Panc1 (cell line): ENCODE data around the gene CLEC4M. TPM values are rescaled to one million over a fixed set of nuclear protein-coding genes. Genes with fewer than 3 reads are reported as not detected.

Experiments used
- ATAC-seq: fragments of 200-7000 bp; cut with Tn5 transposase; 2 replicates; pipeline ENCODE4 v1.9.1; 2020; ENCODE audit warnings: mild to moderate bottlenecking, moderate library complexity
- BruUV-seq: library from RNA; stranded (reverse); fragments of 400-500 nt; replicated peaks from 2 replicates; lab custom pipeline; 2021; lab: Mats Ljungman, UMichigan
- CTCF ChIA-PET: fragments of 300-600 bp; sonication (Branson Sonifier 250); formaldehyde crosslinking; loops from one replicate; lab custom pipeline; 2022; ENCODE audit warnings: antibody characterized with exemption; lab: Charles Lee
- POLR2A ChIA-PET: fragments of 300-600 bp; sonication (Branson Sonifier 250); formaldehyde crosslinking; loops from one replicate; lab custom pipeline; 2022; ENCODE audit warnings: antibody characterized with exemption; lab: Charles Lee
- DNase-seq: peaks from one replicate; pipeline ENCODE4 v3.0.0-alpha.2; 2010; ENCODE audit warnings: low read depth, low spot score
- H3K27ac ChIP-seq: 2 replicates; pipeline ENCODE4 v1.5.1; 2011; ENCODE audit warnings: mild to moderate bottlenecking, low read length, inconsistent platforms
- H3K27me3 ChIP-seq: fragments of 200-500 bp; sonication (Bioruptor generic); 2 replicates; pipeline ENCODE4 v1.6.0; 2014; ENCODE audit warnings: low read length, inconsistent platforms; ENCODE audit not compliant: control insufficient read depth, insufficient read depth
- H3K36me3 ChIP-seq: fragments of 200-500 bp; sonication (Bioruptor generic); 2 replicates; pipeline ENCODE4 v1.5.1; 2014; ENCODE audit warnings: inconsistent platforms, mild to moderate bottlenecking, low read length, moderate library complexity; ENCODE audit not compliant: control insufficient read depth, insufficient read depth
- H3K4me1 ChIP-seq: 2 replicates; pipeline ENCODE4 v1.5.1; 2011; ENCODE audit warnings: inconsistent platforms, mild to moderate bottlenecking, low read length, moderate library complexity; ENCODE audit not compliant: control insufficient read depth, insufficient read depth
- H3K4me3 ChIP-seq, 2 experiments: 2 replicates each; pipeline ENCODE4 v1.5.1; 2011 to 2012; ENCODE audit warnings: low read depth in 2 of 2, low read length in 2 of 2, mild to moderate bottlenecking in 2 of 2, inconsistent platforms in 1 of 2, moderate library complexity in 1 of 2
- H3K9me3 ChIP-seq: fragments of 200-500 bp; sonication (Bioruptor generic); 2 replicates; pipeline ENCODE4 v1.5.1; 2014; ENCODE audit warnings: low read depth, mild to moderate bottlenecking, inconsistent platforms, low read length, moderate library complexity; ENCODE audit not compliant: control insufficient read depth, insufficient read depth
- POLR2AphosphoS5 ChIP-seq: IDR thresholded peaks from 2 replicates; pipeline ENCODE4 v1.6.1; 2012; ENCODE audit warnings: mild to moderate bottlenecking, low read depth, low read length, moderate library complexity
- SIN3A ChIP-seq: IDR thresholded peaks from 2 replicates; pipeline ENCODE4 v1.6.1; 2012; ENCODE audit warnings: low read depth, mild to moderate bottlenecking, low read length, moderate library complexity, borderline replicate concordance; ENCODE audit not compliant: insufficient read depth
- TCF7L2 ChIP-seq: IDR thresholded peaks from 2 replicates; pipeline ENCODE4 v1.6.1; 2011; ENCODE audit warnings: mild to moderate bottlenecking, low read depth, low read length, inconsistent platforms
- in situ Hi-C: cut with HindIII; loops from 2 replicates; pipeline ENCODE4 v1.10.0; 2016; ENCODE audit warnings: low sequenced_read_pairs, low pct_unique_long_range_greater_than_20kb
- intact Hi-C: fragments of 100-400 bp; cut with micrococcal nuclease; formaldehyde crosslinking; loops from one replicate; pipeline ENCODE4 v1.10.0; 2022; ENCODE audit not compliant: unreplicated experiment
- total RNA-seq: library from RNA; stranded (reverse); gene quantifications from one replicate; pipeline ENCODE4 v1.2.1, GENCODE V29; 2021; ENCODE audit not compliant: unreplicated experiment
- TF ChIP-seq, protein P1 (sequence below): fragments of 450-650 bp; IDR thresholded peaks from 2 replicates; pipeline ENCODE4 v1.5.1; 2017; ENCODE audit warnings: mild to moderate bottlenecking
- TF ChIP-seq, protein P2 (sequence below), 2 experiments: IDR thresholded peaks; 2 replicates each; pipeline ENCODE4 v1.6.1; 2011 to 2012; ENCODE audit warnings: low read depth in 2 of 2, control low read depth in 1 of 2, low read length in 1 of 2, mild to moderate bottlenecking in 1 of 2, moderate library complexity in 1 of 2; ENCODE audit not compliant: insufficient read depth in 1 of 2

Gene CLEC4M
- total RNA-seq, 1 experiment from 2014 or later = not detected

DNA sequence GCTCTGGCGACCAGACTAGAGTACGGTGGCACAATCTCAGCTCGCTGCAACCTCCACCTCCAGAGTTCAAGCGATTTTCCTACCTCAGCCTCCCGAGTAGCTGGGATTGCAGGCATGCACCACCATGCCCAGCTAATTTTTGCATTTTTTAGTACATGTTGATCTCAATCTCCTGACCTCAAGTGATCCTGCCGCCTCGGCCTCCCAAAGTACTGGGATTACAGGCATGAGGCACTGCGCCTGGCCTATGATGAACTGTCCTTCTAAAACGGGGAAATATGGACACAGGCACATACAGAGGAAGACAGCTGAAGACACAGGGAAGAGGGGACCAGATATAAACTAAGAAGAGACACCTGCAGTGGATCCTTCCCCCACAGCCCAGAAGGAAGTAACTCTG, 12.7 kb downstream of the CLEC4M start:
- H3K4me3 ChIP-seq = no peak overlapping the region
- ChIA-PET CTCF (no interaction called here), POLR2A (no interaction called here)
- H3K27ac ChIP-seq = no peak overlapping the region
- ATAC-seq = no peak
- intact Hi-C loops (no loop called here), in situ Hi-C loops (no loop called here)
- H3K9me3 ChIP-seq = no peaks in the 10 kb centered on the region
- BruUV-seq = no TSS peak
- TF ChIP-seq, protein P1, sequence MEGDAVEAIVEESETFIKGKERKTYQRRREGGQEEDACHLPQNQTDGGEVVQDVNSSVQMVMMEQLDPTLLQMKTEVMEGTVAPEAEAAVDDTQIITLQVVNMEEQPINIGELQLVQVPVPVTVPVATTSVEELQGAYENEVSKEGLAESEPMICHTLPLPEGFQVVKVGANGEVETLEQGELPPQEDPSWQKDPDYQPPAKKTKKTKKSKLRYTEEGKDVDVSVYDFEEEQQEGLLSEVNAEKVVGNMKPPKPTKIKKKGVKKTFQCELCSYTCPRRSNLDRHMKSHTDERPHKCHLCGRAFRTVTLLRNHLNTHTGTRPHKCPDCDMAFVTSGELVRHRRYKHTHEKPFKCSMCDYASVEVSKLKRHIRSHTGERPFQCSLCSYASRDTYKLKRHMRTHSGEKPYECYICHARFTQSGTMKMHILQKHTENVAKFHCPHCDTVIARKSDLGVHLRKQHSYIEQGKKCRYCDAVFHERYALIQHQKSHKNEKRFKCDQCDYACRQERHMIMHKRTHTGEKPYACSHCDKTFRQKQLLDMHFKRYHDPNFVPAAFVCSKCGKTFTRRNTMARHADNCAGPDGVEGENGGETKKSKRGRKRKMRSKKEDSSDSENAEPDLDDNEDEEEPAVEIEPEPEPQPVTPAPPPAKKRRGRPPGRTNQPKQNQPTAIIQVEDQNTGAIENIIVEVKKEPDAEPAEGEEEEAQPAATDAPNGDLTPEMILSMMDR = no peak
- TF ChIP-seq, protein P2, sequence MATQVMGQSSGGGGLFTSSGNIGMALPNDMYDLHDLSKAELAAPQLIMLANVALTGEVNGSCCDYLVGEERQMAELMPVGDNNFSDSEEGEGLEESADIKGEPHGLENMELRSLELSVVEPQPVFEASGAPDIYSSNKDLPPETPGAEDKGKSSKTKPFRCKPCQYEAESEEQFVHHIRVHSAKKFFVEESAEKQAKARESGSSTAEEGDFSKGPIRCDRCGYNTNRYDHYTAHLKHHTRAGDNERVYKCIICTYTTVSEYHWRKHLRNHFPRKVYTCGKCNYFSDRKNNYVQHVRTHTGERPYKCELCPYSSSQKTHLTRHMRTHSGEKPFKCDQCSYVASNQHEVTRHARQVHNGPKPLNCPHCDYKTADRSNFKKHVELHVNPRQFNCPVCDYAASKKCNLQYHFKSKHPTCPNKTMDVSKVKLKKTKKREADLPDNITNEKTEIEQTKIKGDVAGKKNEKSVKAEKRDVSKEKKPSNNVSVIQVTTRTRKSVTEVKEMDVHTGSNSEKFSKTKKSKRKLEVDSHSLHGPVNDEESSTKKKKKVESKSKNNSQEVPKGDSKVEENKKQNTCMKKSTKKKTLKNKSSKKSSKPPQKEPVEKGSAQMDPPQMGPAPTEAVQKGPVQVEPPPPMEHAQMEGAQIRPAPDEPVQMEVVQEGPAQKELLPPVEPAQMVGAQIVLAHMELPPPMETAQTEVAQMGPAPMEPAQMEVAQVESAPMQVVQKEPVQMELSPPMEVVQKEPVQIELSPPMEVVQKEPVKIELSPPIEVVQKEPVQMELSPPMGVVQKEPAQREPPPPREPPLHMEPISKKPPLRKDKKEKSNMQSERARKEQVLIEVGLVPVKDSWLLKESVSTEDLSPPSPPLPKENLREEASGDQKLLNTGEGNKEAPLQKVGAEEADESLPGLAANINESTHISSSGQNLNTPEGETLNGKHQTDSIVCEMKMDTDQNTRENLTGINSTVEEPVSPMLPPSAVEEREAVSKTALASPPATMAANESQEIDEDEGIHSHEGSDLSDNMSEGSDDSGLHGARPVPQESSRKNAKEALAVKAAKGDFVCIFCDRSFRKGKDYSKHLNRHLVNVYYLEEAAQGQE (IDR thresholded peaks at IDR 0.05; ENCODE audit: insufficient read depth in 1 of 2, low read depth in 2 of 2, low read length in 1 of 2) = no peak
- no peak for TF ChIP-seq TCF7L2
- no peak for TF ChIP-seq SIN3A
- no peak for TF ChIP-seq POLR2AphosphoS5
- H3K4me1 ChIP-seq = no peaks in the 10 kb centered on the region; the same call in 1 of the 2 replicates
- no peaks in the 10 kb centered on the region for H3K27me3 ChIP-seq
- no peak for DNase-seq
- H3K36me3 ChIP-seq = no peaks in the 10 kb centered on the region

DNA sequence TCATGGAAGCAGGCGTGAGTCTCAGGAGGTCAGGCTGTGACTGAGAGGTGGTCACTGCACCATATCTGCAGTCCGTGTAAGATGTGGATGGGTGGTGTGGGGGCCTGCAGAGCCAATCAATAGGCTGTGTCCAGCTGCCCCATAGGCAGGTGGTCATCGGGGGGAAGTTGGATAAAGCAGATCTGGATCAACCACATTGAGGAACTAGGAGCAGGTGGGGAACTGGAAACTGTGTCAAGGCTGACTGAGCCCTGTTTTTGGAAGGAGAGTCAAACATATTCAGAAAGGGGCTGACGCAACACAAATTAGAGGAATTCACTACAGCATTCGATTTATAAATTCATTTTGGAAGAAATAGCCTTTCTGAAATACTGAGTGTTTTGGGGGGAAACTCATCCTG, 15.0 kb downstream of the CLEC4M start:
- DNase-seq = no peak
- BruUV-seq = no TSS peak

More for the DNA sequence above, 15.0 kb downstream of the CLEC4M start:
- CTCF ChIA-PET = no interaction called here
- no peak overlapping the region for H3K27ac ChIP-seq
- POLR2A ChIA-PET = interaction anchor here (1.0 kb wide), 1 partner anchor 104 kb away, joined by 9 read pairs; no protein-coding TSS in a partner anchor
- H3K27me3 ChIP-seq = no peaks in the 10 kb centered on the region
- no peaks in the 10 kb centered on the region for H3K36me3 ChIP-seq
- TF ChIP-seq SIN3A = no peak
- TF ChIP-seq, protein P2 (IDR thresholded peaks at IDR 0.05; ENCODE audit: insufficient read depth in 1 of 2, low read depth in 2 of 2, low read length in 1 of 2) = no peak
- no peak for TF ChIP-seq POLR2AphosphoS5
- TF ChIP-seq, protein P1 = no peak
- no peak for TF ChIP-seq TCF7L2
- H3K4me1 ChIP-seq = no peaks in the 10 kb centered on the region
- intact Hi-C loops = no loop called here
- H3K4me3 ChIP-seq = no peak overlapping the region
- ATAC-seq = no peak
- in situ Hi-C loops = no loop called here
- no peaks in the 10 kb centered on the region for H3K9me3 ChIP-seq
